ENCODE measurements around the gene STK38. TPM values are rescaled to one million over a fixed set of nuclear protein-coding genes. Genes with fewer than 3 reads are reported as not detected.

The STK38 gene
- total RNA-seq, 1 donor from 2014 or later: 10.5 TPM

DNA sequence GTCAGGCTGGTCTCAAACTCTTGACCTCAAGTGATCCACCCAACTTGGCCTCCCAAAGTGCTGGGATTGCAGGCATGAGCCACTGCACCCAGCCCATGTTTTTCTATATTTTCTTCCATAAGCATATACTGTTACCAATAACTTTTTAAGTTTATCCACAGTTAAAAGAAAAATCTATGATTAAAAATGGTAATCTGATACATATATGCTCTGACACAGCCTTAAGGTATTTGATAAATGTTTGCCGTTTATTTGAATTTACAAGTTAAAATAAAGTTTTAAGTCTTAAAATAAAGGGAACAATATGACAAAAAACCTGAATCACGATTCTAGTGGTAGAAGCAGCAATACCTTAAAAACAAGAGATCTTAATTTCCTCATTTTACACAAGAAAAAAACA lies 5.2 kb downstream of the STK38 start:
- H3K27ac ChIP-seq: no peak overlapping the region
- peaks cover 7 to 41% of the 10 kb centered on the region in 2 donors for H3K36me3 ChIP-seq
- DNase-seq (ENCODE audit: low spot score in 2 of 2): no peak
- peaks cover 0 to 13% of the 10 kb centered on the region in 2 donors for H3K4me1 ChIP-seq
- TF ChIP-seq, protein P1, sequence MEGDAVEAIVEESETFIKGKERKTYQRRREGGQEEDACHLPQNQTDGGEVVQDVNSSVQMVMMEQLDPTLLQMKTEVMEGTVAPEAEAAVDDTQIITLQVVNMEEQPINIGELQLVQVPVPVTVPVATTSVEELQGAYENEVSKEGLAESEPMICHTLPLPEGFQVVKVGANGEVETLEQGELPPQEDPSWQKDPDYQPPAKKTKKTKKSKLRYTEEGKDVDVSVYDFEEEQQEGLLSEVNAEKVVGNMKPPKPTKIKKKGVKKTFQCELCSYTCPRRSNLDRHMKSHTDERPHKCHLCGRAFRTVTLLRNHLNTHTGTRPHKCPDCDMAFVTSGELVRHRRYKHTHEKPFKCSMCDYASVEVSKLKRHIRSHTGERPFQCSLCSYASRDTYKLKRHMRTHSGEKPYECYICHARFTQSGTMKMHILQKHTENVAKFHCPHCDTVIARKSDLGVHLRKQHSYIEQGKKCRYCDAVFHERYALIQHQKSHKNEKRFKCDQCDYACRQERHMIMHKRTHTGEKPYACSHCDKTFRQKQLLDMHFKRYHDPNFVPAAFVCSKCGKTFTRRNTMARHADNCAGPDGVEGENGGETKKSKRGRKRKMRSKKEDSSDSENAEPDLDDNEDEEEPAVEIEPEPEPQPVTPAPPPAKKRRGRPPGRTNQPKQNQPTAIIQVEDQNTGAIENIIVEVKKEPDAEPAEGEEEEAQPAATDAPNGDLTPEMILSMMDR (IDR thresholded peaks at IDR 0.05): no peak
- H3K9me3 ChIP-seq: no peaks in the 10 kb centered on the region
- intact Hi-C loops (cut with DNase I): no loop called here
- no peak overlapping the region for H3K4me3 ChIP-seq
- no peaks in the 10 kb centered on the region for H3K27me3 ChIP-seq

DNA sequence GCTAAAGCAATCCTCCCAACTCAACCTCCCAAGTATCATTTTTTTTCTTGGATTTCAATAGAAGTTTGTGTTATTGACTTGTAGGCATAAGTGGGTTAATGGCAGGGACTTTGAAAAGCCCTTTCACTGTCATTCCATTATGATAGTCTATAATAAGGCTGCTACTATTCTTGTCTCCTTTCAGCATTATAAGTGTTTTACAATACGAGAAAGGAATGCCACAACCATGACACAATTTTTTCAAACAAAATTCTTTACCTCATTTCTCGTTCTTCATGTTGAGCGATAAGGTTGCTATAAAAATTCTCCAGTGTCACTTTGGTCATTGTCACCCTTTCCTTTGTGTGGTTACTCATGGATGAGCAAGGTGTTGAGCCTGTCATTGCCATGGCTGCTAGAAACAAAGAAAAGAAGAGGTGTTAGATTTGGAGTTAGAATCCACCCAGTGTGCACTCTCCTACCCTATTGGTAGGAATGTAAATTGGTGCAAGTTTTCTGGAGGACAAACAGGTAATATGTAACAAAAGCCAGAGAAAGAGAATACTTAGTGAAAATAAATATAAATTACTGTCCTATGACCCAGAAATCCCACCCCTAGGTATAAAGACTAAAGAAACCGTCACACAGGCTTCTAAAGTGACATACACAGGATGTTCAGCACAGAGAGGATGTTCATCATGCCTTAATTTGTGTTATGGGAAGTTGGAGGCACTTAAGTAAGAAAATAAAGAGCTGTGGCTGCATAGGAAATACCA lies 7.3 kb downstream of the STK38 start:
- Histone ChIP-seq H3K36me3 (peaks cover 14 to 54% of the 10 kb centered on the region in 2 donors), H3K27ac (no peak overlapping the region), H3K4me3 (no peak overlapping the region), H3K4me1 (peaks cover 0 to 10% of the 10 kb centered on the region in 2 donors), H3K9me3 (no peaks in the 10 kb centered on the region), H3K27me3 (no peaks in the 10 kb centered on the region)
- TF ChIP-seq, protein P1 (IDR thresholded peaks at IDR 0.05): no peak
- intact Hi-C loops (cut with DNase I): no loop called here
- no peak for DNase-seq (ENCODE audit: low spot score in 2 of 2)

DNA sequence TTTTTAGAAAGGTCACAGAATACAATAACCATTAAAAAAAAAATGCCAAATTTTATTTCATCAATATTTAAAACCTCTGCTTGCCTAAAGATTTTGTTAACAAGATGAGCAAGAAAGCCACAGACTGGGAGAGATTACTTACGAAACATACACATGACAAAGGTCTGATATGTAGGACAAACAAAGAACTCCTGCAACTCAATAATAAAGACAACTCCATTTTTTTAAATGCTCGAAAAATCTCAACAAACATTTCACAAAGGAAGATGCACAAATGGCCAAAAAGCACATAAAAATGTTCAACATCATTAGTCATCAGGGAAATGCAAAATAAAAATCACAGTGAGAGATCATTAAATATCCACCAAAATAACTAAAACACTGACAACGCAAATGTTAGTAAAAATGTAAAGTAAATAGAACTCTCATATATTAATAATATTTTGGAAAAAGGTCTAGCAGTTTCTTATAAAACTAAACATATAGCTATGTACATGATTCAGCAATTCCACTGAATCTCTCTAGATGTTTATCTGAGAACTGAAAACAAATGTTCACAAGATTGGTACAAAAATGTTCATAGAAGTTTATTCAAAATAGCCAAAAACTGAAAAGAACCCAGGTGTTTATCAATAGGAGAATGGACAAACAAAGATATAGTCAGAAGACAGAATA lies 10.3 kb downstream of the STK38 start:
- Histone ChIP-seq H3K9me3 (no peaks in the 10 kb centered on the region), H3K27ac (no peak overlapping the region), H3K36me3 (peaks cover 16 to 54% of the 10 kb centered on the region in 2 donors), H3K27me3 (no peaks in the 10 kb centered on the region), H3K4me1 (no peaks in the 10 kb centered on the region), H3K4me3 (no peak overlapping the region)
- DNase-seq (ENCODE audit: low spot score in 2 of 2): no peak
- TF ChIP-seq, protein P1 (IDR thresholded peaks at IDR 0.05): no peak
- intact Hi-C loops (cut with DNase I): no loop called here

DNA sequence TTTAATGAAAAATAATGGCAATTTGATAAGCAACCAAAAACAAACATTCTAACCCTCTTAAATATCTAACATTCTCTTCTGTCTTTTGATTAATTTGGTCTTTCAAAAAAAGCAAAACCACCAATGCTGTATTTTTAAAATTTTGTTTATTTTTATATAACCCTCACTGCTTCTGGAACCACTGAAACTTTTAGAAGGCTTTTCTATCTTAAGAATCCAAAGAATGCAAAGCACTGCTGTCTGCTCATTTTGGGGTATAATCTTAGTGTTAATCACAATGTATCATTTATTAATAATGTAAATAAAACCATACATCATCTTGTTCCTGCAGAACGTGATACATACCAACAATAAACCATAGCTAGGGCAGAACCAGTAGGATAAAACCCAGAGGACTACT lies 14.0 kb downstream of the STK38 start:
- H3K4me3 ChIP-seq: no peak overlapping the region
- H3K27ac ChIP-seq: no peak overlapping the region
- intact Hi-C loops (cut with DNase I): no loop called here
- DNase-seq (ENCODE audit: low spot score in 2 of 2): no peak
- no peaks in the 10 kb centered on the region for H3K27me3 ChIP-seq
- H3K36me3 ChIP-seq: peaks cover 13 to 24% of the 10 kb centered on the region in 2 donors
- no peaks in the 10 kb centered on the region for H3K9me3 ChIP-seq
- TF ChIP-seq, protein P1 (IDR thresholded peaks at IDR 0.05): no peak
- H3K4me1 ChIP-seq: no peaks in the 10 kb centered on the region

DNA sequence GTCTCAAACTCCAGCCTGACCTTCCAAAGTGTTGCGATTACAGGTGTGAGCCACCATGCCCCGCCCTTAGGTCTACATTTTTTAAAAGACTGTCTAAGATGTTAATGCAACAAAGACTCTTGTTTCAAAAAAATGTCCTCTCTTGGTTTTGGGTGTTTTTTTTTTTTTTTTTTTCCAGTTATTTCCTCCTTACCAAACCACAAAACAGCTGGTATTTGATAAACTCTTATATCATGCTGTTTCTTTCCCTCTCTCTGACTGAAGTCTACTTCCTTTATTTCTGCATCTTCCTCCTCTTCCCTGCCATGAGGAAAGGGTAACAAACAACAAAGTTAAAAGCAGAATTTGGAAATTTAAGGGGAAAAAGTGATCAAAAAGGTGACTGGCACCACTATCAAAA lies 21.2 kb downstream of the STK38 start:
- H3K36me3 ChIP-seq: peaks cover 25 to 35% of the 10 kb centered on the region in 2 donors
- H3K4me1 ChIP-seq: no peaks in the 10 kb centered on the region
- H3K9me3 ChIP-seq: no peaks in the 10 kb centered on the region
- H3K27me3 ChIP-seq: no peaks in the 10 kb centered on the region
- no peak overlapping the region for H3K4me3 ChIP-seq
- TF ChIP-seq, protein P1 (IDR thresholded peaks at IDR 0.05): no peak
- no peak overlapping the region for H3K27ac ChIP-seq
- intact Hi-C loops (cut with DNase I): no loop called here
- DNase-seq (ENCODE audit: low spot score in 2 of 2): no peak
